Measurements from ENCODE around the gene CBY1. TPM values are rescaled to one million over a fixed set of nuclear protein-coding genes. Genes with fewer than 3 reads are reported as not detected.
A peak's percentile ranks its signal among the peaks of the same experiment; 100 is the strongest.
"Not testable (repeated sequence)": the region's sequence is repeated elsewhere in the genome, so short reads cannot be mapped to it uniquely, and the experiment has no call there.

The CBY1 gene
- total RNA-seq, 4 donors from 2014 or later: 21.0 to 46.6 (median 31.7) TPM

GRCh38 chr22:38611559-38611958 is 44.9 kb upstream of the CBY1 start:
- no peaks in the 10 kb centered on the region for H3K36me3 ChIP-seq
- no peak overlapping the region for H3K27ac ChIP-seq
- TF ChIP-seq POLR2A (IDR thresholded peaks at IDR 0.05): no peak
- no peak for TF ChIP-seq CTCF (IDR thresholded peaks at IDR 0.05)
- TF ChIP-seq POLR2AphosphoS5 (IDR thresholded peaks at IDR 0.05): no peak
- no peak for TF ChIP-seq EP300 (IDR thresholded peaks at IDR 0.05)
- H3K4me3 ChIP-seq: no peak overlapping the region
- H3K9me3 ChIP-seq: no peaks in the 10 kb centered on the region
- 100% methylated on average over 1 to 5 of the region's 5 CpGs for WGBS, 2 donors (ENCODE audit: low coverage in 1 of 2)
- peaks cover 0 to 13% (median 0%) of the 10 kb centered on the region in 3 donors for H3K4me1 ChIP-seq
- no peaks in the 10 kb centered on the region for H3K27me3 ChIP-seq
- no peak for ATAC-seq

GRCh38 chr22:38612217-38613006 is 44.0 kb upstream of the CBY1 start:
- Histone ChIP-seq H3K27me3 (no peaks in the 10 kb centered on the region), H3K4me3 (no peak overlapping the region), H3K36me3 (no peaks in the 10 kb centered on the region), H3K9me3 (no peaks in the 10 kb centered on the region), H3K4me1 (peaks cover 0 to 10% (median 0%) of the 10 kb centered on the region in 3 donors), H3K27ac (no peak overlapping the region)
- TF ChIP-seq EP300 (IDR thresholded peaks at IDR 0.05) (no peak), CTCF (IDR thresholded peaks at IDR 0.05) (no peak), POLR2A (IDR thresholded peaks at IDR 0.05) (no peak), POLR2AphosphoS5 (IDR thresholded peaks at IDR 0.05) (no peak)
- ATAC-seq: no peak
- 89 to 90% methylated on average over 4 to 5 of the region's 5 CpGs for WGBS, 2 donors (ENCODE audit: low coverage in 1 of 2)

GRCh38 chr22:38613588-38613987 is 42.9 kb upstream of the CBY1 start:
- Histone ChIP-seq H3K27ac (no peak overlapping the region), H3K4me1 (peaks cover 0 to 10% (median 0%) of the 10 kb centered on the region in 3 donors), H3K9me3 (no peaks in the 10 kb centered on the region), H3K27me3 (no peaks in the 10 kb centered on the region), H3K4me3 (no peak overlapping the region), H3K36me3 (no peaks in the 10 kb centered on the region)
- TF ChIP-seq POLR2AphosphoS5 (IDR thresholded peaks at IDR 0.05) (no peak), CTCF (IDR thresholded peaks at IDR 0.05) (no peak), POLR2A (IDR thresholded peaks at IDR 0.05) (no peak), EP300 (IDR thresholded peaks at IDR 0.05) (no peak)
- WGBS, 2 donors (ENCODE audit: low coverage in 1 of 2): 96 to 100% methylated on average over 3 to 4 of the region's 4 CpGs
- no peak for ATAC-seq

DNA sequence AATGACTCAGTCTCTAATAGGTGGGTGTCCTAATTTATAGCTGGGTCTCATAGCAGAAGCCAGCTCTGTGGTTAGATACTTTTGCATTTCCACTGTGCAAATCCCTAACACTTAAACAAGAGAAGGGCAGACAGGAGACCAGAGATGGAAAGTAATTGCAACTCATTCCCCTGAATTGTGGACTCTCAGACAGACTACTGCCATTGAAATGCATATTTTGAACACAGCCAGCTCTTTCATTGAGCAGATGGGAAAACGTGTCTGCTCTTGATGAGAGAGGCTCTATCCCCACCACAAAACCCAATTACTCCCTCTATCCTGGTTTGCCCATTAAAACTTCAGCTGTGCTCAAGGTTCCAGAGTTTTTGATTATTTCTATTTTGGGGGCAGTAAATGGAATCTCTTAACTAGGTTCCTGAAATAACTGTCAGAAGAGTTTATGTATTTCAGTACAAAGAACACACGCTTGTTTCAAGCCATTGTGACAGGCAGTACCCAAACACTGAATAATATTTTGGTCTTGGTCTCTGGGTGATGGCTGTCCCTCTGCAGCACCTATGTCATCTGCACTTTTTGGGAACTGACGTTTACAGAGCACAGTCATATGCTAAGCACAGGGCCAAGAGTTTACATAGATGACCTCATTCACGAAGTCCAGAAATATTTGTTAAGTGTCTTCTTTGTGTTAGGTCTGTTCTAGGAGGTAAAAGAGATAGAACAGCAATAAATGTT is 41.9 kb upstream of the CBY1 start:
- no peaks in the 10 kb centered on the region for H3K9me3 ChIP-seq
- ATAC-seq: no peak
- H3K4me3 ChIP-seq: no peak overlapping the region
- peak overlapping the region in 1 of 4 donors; percentile 62 for H3K27ac ChIP-seq
- 28 to 34% methylated on average over 4 of the region's 4 CpGs for WGBS, 2 donors (ENCODE audit: low coverage in 1 of 2)
- peaks cover 0 to 10% (median 0%) of the 10 kb centered on the region in 3 donors for H3K4me1 ChIP-seq
- no peaks in the 10 kb centered on the region for H3K36me3 ChIP-seq
- no peak for TF ChIP-seq POLR2A (IDR thresholded peaks at IDR 0.05)
- TF ChIP-seq POLR2AphosphoS5 (IDR thresholded peaks at IDR 0.05): no peak
- no peak for TF ChIP-seq CTCF (IDR thresholded peaks at IDR 0.05)
- no peak for TF ChIP-seq EP300 (IDR thresholded peaks at IDR 0.05)
- H3K27me3 ChIP-seq: no peaks in the 10 kb centered on the region

GRCh38 chr22:38615064-38615405 is 41.4 kb upstream of the CBY1 start:
- not testable (repeated sequence) for H3K27me3 ChIP-seq, H3K9me3 ChIP-seq, H3K4me1 ChIP-seq, H3K36me3 ChIP-seq, H3K4me3 ChIP-seq, ATAC-seq
- H3K27ac ChIP-seq: peak overlapping the region in 1 of 4 donors; percentile 62
- 83 to 100% methylated on average over 2 to 5 of the region's 9 CpGs for WGBS, 2 donors (ENCODE audit: low coverage in 1 of 2)
